Measurements from ENCODE around the gene GNG7.

GRCh38 chr19:2524840-2525723 lies 177.4 kb downstream of the GNG7 start:
- TF ChIP-seq CSDC2 (CRISPR knock-in tag; IDR thresholded peaks at IDR 0.05), result no peak
- TF ChIP-seq PATZ1 (CRISPR knock-in tag; IDR thresholded peaks at IDR 0.05; ENCODE audit: borderline replicate concordance), result no peak
- TF ChIP-seq, protein P1, sequence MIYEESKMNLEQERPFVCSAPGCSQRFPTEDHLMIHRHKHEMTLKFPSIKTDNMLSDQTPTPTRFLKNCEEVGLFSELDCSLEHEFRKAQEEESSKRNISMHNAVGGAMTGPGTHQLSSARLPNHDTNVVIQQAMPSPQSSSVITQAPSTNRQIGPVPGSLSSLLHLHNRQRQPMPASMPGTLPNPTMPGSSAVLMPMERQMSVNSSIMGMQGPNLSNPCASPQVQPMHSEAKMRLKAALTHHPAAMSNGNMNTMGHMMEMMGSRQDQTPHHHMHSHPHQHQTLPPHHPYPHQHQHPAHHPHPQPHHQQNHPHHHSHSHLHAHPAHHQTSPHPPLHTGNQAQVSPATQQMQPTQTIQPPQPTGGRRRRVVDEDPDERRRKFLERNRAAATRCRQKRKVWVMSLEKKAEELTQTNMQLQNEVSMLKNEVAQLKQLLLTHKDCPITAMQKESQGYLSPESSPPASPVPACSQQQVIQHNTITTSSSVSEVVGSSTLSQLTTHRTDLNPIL (CRISPR knock-in tag; IDR thresholded peaks at IDR 0.05; ENCODE audit: low read depth), result no peak
- TF ChIP-seq ARNTL (CRISPR knock-in tag; IDR thresholded peaks at IDR 0.05; ENCODE audit: borderline replicate concordance, low read depth), result no peak
- TF ChIP-seq BACH2 (CRISPR knock-in tag; IDR thresholded peaks at IDR 0.05; ENCODE audit: borderline replicate concordance), result no peak
- no peak for TF ChIP-seq ZNF565 (CRISPR knock-in tag; conservative IDR thresholded peaks at IDR 0.05; ENCODE audit: low read depth)
- TF ChIP-seq ISL1 (CRISPR knock-in tag; IDR thresholded peaks at IDR 0.05), result no peak
- TF ChIP-seq ZFP3 (CRISPR knock-in tag; IDR thresholded peaks at IDR 0.05), result no peak
- TF ChIP-seq ZFP30 (CRISPR knock-in tag; IDR thresholded peaks at IDR 0.05), result no peak
- no peak for TF ChIP-seq TOX (CRISPR knock-in tag; IDR thresholded peaks at IDR 0.05; ENCODE audit: borderline replicate concordance)
- no peak for TF ChIP-seq ZC3H10 (CRISPR knock-in tag; IDR thresholded peaks at IDR 0.05)
- no peak for TF ChIP-seq ZNF70 (CRISPR knock-in tag; IDR thresholded peaks at IDR 0.05)
- TF ChIP-seq ZNF8 (CRISPR knock-in tag; IDR thresholded peaks at IDR 0.05), result no peak
- TF ChIP-seq SNAI2 (CRISPR knock-in tag; IDR thresholded peaks at IDR 0.05), result no peak
